Progenitor cell of endocrine pancreas (in vitro differentiated cells): ENCODE data around the gene KRT79. TPM values are rescaled to one million over a fixed set of nuclear protein-coding genes. Genes with fewer than 3 reads are reported as not detected.

Source experiments
- DNase-seq: peaks from one replicate; pipeline ENCODE4 v3.0.0; 2021; ENCODE audit warnings: low spot score; ENCODE audit not compliant: unreplicated experiment
- H3K27ac Mint-ChIP-seq: 2 replicates; pipeline ENCODE4 v1.8.0; 2021; ENCODE audit warnings: mild to moderate bottlenecking, moderate library complexity, mixed read lengths
- H3K27me3 Mint-ChIP-seq: 2 replicates; pipeline ENCODE4 v1.8.0; 2021; ENCODE audit warnings: mixed read lengths
- H3K36me3 Mint-ChIP-seq: 2 replicates; pipeline ENCODE4 v1.8.0; 2022; ENCODE audit warnings: mixed read lengths; ENCODE audit not compliant: insufficient read depth
- H3K4me1 Mint-ChIP-seq: 2 replicates; pipeline ENCODE4 v1.8.0; 2021; ENCODE audit warnings: low read depth, mixed read lengths
- H3K4me3 Mint-ChIP-seq: 2 replicates; pipeline ENCODE4 v1.8.0; 2021; ENCODE audit warnings: low read depth, mild to moderate bottlenecking, moderate library complexity, mixed read lengths
- H3K9me3 Mint-ChIP-seq: 2 replicates; pipeline ENCODE4 v1.8.0; 2021; ENCODE audit warnings: low read depth, mixed read lengths
- CTCF ChIP-seq: fragments of 200-600 bp; sonication (generic); IDR thresholded peaks from one replicate; pipeline ENCODE4 v1.5.0; 2021; ENCODE audit warnings: antibody characterized with exemption, mild to moderate bottlenecking; ENCODE audit not compliant: unreplicated experiment
- total RNA-seq: library from RNA; stranded (reverse); gene quantifications from 2 replicates; pipeline ENCODE4 v1.2.1, GENCODE V29; 2021

KRT79 gene
- total RNA-seq, 1 donor from 2014 or later: not detected

- H3K36me3 Mint-ChIP-seq: no peaks in the 10 kb centered on the region
- no peak overlapping the region for H3K27ac Mint-ChIP-seq
- TF ChIP-seq CTCF: no peak
- no peak overlapping the region for H3K4me3 Mint-ChIP-seq
- H3K4me1 Mint-ChIP-seq: peaks cover 13% of the 10 kb centered on the region
- peaks cover 3% of the 10 kb centered on the region for H3K9me3 Mint-ChIP-seq
- peaks cover 24% of the 10 kb centered on the region for H3K27me3 Mint-ChIP-seq
- DNase-seq: no peak
These were observed 11.2 kb downstream of the KRT79 start for GRCh38 chr12:52822771-52823510.

DNA sequence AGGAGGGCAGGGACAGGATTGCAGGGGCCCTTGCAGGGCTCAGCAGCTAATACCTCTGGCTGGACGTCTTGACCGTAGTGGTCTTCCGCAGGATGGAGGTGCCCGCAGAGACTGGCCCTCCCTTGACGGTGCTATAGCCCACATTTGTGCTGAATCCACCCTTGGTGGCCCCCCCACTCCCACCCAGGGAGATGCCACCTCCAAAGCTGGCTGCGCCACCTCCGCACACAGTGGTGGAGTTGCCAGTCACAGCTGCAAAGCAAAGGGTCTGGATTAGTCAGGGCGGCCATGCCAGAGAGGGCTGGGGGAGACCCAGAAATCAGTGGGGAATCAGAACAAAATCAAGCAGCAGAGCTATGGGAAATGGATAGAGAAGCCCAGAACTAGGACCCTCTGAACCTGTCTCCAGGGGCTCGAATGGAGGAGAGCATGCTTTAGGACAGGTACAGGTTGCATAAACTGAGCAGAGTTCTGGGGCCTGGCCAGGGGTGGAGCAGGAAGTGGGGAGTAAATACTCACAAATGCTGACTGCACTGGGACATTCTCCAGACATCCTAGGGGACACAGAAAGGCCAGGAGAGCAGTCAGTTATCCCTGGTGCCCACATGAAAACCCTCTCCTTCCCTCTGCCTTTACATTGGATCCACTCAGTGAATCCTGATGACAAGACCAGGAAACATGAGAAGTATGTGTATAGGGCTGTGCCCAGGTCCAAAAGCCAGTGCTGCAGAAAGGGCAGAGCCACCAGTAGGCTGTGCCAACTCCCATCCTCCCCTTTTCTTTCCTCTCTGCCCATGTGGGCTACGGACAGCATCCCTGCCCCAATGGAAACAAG is 12.1 kb downstream of the KRT79 start:
- no peak for DNase-seq
- no peak for TF ChIP-seq CTCF
- peaks cover 1% of the 10 kb centered on the region for H3K9me3 Mint-ChIP-seq

DNA sequence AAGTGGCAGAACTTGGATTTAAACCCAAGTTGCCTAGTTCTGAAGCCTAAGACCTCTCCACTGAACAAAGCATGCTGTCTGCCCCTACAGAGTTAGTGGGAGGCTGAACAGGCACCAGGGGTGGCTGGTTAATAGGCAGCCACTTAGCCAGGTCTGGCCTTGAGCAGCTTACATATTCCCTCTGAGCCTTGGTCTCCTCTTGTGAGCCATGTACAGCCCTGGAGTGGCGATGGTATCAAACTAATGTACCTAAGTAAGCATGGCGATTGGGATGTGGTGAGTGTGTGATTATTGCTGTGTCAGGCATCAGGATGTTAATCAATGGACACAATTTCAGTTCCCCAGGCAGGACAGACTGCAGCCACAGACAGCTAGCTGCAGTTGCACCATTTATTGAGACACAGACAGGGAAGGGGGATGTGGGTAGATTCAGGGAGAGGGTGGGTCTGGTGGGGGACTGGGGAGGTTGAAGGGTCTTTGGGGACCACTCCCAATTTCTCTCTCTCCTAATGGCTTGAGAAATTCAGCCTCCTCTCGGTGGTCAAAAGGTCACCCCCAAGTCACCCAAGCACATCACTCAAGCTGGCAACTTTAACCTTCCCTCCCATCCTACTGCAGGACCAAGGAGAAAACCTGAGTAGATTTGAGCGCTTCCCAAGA is 12.9 kb downstream of the KRT79 start:
- no peak overlapping the region for H3K27ac Mint-ChIP-seq
- H3K36me3 Mint-ChIP-seq: no peaks in the 10 kb centered on the region
- H3K4me3 Mint-ChIP-seq: no peak overlapping the region
- TF ChIP-seq CTCF: no peak
- no peak for DNase-seq
- no peaks in the 10 kb centered on the region for H3K9me3 Mint-ChIP-seq
- H3K27me3 Mint-ChIP-seq: peaks cover 29% of the 10 kb centered on the region
- peaks cover 6% of the 10 kb centered on the region for H3K4me1 Mint-ChIP-seq

More for the DNA sequence above, 12.1 kb downstream of the KRT79 start:
- Mint-ChIP-seq H3K4me3 (no peak overlapping the region), H3K27ac (no peak overlapping the region), H3K4me1 (peaks cover 8% of the 10 kb centered on the region), H3K27me3 (peaks cover 29% of the 10 kb centered on the region), H3K36me3 (no peaks in the 10 kb centered on the region)

DNA sequence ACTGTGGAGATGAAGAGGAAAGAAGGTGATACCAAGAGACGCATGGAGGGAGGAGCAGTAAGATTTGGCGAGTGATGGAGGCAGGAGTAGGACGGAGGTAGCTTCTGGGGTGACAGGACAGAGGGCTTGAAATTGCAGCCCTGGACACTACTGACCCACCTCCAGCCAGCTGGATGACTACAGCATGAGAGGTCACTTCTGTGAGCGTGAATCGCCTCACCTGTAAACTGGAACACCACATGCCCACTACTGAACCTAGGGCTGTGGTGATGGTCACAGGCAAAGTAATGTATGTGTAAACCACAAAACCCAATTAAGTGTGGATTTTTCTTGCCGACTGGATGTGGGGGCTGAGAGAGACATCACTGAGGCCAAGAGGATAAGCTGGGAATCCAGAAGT is 13.6 kb downstream of the KRT79 start:
- peaks cover 8% of the 10 kb centered on the region for H3K4me1 Mint-ChIP-seq
- no peak overlapping the region for H3K4me3 Mint-ChIP-seq
- TF ChIP-seq CTCF: no peak
- H3K36me3 Mint-ChIP-seq: no peaks in the 10 kb centered on the region
- H3K27ac Mint-ChIP-seq: no peak overlapping the region
- no peak for DNase-seq
- H3K9me3 Mint-ChIP-seq: no peaks in the 10 kb centered on the region
- H3K27me3 Mint-ChIP-seq: peaks cover 31% of the 10 kb centered on the region

- no peak overlapping the region for H3K27ac Mint-ChIP-seq
- H3K36me3 Mint-ChIP-seq: no peaks in the 10 kb centered on the region
- no peak overlapping the region for H3K4me3 Mint-ChIP-seq
- H3K9me3 Mint-ChIP-seq: no peaks in the 10 kb centered on the region
- H3K4me1 Mint-ChIP-seq: peaks cover 12% of the 10 kb centered on the region
- no peak for TF ChIP-seq CTCF
- peaks cover 27% of the 10 kb centered on the region for H3K27me3 Mint-ChIP-seq
- DNase-seq: no peak
These were observed 14.2 kb downstream of the KRT79 start for GRCh38 chr12:52819731-52820510.
